Choroid plexus epithelial cell (primary cell): ENCODE data around the gene GAN.

ENCODE experiments used
- DNase-seq: peaks from one replicate; pipeline ENCODE4 v3.0.0-alpha.2; 2010; ENCODE audit warnings: low read depth
- H3K4me3 ChIP-seq: 2 replicates; pipeline ENCODE4 v1.5.1; 2011; ENCODE audit warnings: low read depth, mild to moderate bottlenecking, control low read depth, low read length, moderate library complexity
- CTCF ChIP-seq: conservative IDR thresholded peaks from 2 replicates; pipeline ENCODE4 v1.5.1; 2011; ENCODE audit warnings: low read depth, mild to moderate bottlenecking, control low read depth, inconsistent platforms, low read length, moderate library complexity

The GAN gene

GRCh38 chr16:81365731-81366130 lies 51.0 kb downstream of the GAN start:
- DNase-seq = no peak
- no peak overlapping the region for H3K4me3 ChIP-seq
- TF ChIP-seq CTCF = no peak

GRCh38 chr16:81366316-81366932 lies 51.7 kb downstream of the GAN start:
- H3K4me3 ChIP-seq = no peak overlapping the region
- peak; percentile 73 for DNase-seq
- TF ChIP-seq CTCF = peak; percentile 53

- H3K4me3 ChIP-seq = no peak overlapping the region
- no peak for DNase-seq
- no peak for TF ChIP-seq CTCF
Measured at GRCh38 chr16:81367821-81368220, 53.1 kb downstream of the GAN start.

GRCh38 chr16:81369888-81370504 lies 55.2 kb downstream of the GAN start:
- no peak overlapping the region for H3K4me3 ChIP-seq
- no peak for TF ChIP-seq CTCF
- no peak for DNase-seq

- no peak for TF ChIP-seq CTCF
- no peak overlapping the region for H3K4me3 ChIP-seq
- no peak for DNase-seq
Measured at GRCh38 chr16:81371106-81371505, 56.3 kb downstream of the GAN start.

- no peak for DNase-seq
- no peak overlapping the region for H3K4me3 ChIP-seq
- TF ChIP-seq CTCF = no peak
Measured at GRCh38 chr16:81374550-81374949, 59.8 kb downstream of the GAN start.

- no peak overlapping the region for H3K4me3 ChIP-seq
- peak; percentile 29 for DNase-seq
- no peak for TF ChIP-seq CTCF
Measured at GRCh38 chr16:81376880-81377279, 62.1 kb downstream of the GAN start.
